GM12878 (cell line): ENCODE data around the gene SNRNP200. TPM values are rescaled to one million over a fixed set of nuclear protein-coding genes. Genes with fewer than 3 reads are reported as not detected.

Experiments used
- CBX5 ChIP-seq: sonication (generic); IDR thresholded peaks from 2 replicates; pipeline ENCODE4 v1.6.1; 2016; ENCODE audit warnings: low read depth, moderate library complexity, mild to moderate bottlenecking, inconsistent platforms
- CHD4 ChIP-seq: fragments of 200-600 bp; sonication (generic); IDR thresholded peaks from 2 replicates; pipeline ENCODE4 v1.6.1; 2016; ENCODE audit warnings: mild to moderate bottlenecking
- E4F1 ChIP-seq: fragments of 450-650 bp; IDR thresholded peaks from 2 replicates; pipeline ENCODE4 v1.6.1; 2018; ENCODE audit warnings: borderline replicate concordance, mild to moderate bottlenecking; ENCODE audit not compliant: partially characterized antibody
- EGR1 ChIP-seq, 2 experiments: IDR thresholded peaks; 1 replicate in 1 of 2; 2 replicates in 1 of 2; pipeline ENCODE4 v1.6.1; 2011 to 2012; ENCODE audit warnings: low read depth in 2 of 2, low read length in 2 of 2, borderline replicate concordance in 1 of 2, mild to moderate bottlenecking in 1 of 2, moderate library complexity in 1 of 2
- MYC ChIP-seq: IDR thresholded peaks from 2 replicates; pipeline ENCODE4 v1.6.1; 2011; ENCODE audit warnings: mild to moderate bottlenecking, low read length, moderate library complexity, inconsistent platforms; ENCODE audit not compliant: insufficient read depth, insufficient replicate concordance, insufficient read length, severe bottlenecking
- NBN ChIP-seq: fragments of 450-650 bp; IDR thresholded peaks from 2 replicates; pipeline ENCODE4 v1.6.1; 2016
- NFXL1 ChIP-seq: fragments of 450-650 bp; IDR thresholded peaks from 2 replicates; pipeline ENCODE4 v1.6.1; 2017; ENCODE audit warnings: antibody characterized with exemption, mild to moderate bottlenecking, borderline replicate concordance
- RBBP5 ChIP-seq: fragments of 200-600 bp; sonication (generic); conservative IDR thresholded peaks from 2 replicates; pipeline ENCODE4 v1.6.1; 2016
- polyA plus RNA-seq, 11 experiments: library from polyadenylated mRNA; depleted of rRNA in 4 of 11; unstranded in 6 of 11; stranded (reverse) in 5 of 11; fragments of >200 nt; fragmentation: Nextera tagmentation in 4 of 11; fragmentation: Illumina TruSeq in 1 of 11; extraction: Ambion mirVana in 4 of 11; extraction: Trizol in 1 of 11; gene quantifications; 1 replicate in 1 of 11; 2 replicates in 10 of 11; pipeline versions ENCODE4 v1.2.1 to v1.2.3, GENCODE V29; 2011 to 2016; ENCODE audit warnings: inconsistent platforms in 2 of 11, missing spikeins in 2 of 11, low read depth in 1 of 11
- total RNA-seq, 4 experiments: library from RNA; depleted of rRNA in 3 of 4; stranded (reverse); fragments of >200 nt in 3 of 4; fragmentation: Illumina TruSeq in 1 of 4; extraction: Trizol in 1 of 4; gene quantifications; 2 replicates each; pipeline versions ENCODE4 v1.2.1 to v1.2.3, GENCODE V29; 2013 to 2021

Gene SNRNP200
- total and polyA plus RNA-seq, 10 of the 15 experiments (the other 5 are each of a cell fraction or from before 2014, with no cell fraction given), result 59.2 to 176 (median 106) TPM

GRCh38 chr2:96320728-96321622 is 15.6 kb upstream of the SNRNP200 start (continued):
- no peak for TF ChIP-seq E4F1
- peak; percentile 51 for TF ChIP-seq MYC
- TF ChIP-seq NBN, result 0 out of 2 replicates have a peak, but pooled peaks have one; percentile 25
- TF ChIP-seq NFXL1, result no peak
- TF ChIP-seq RBBP5, result no peak
- TF ChIP-seq CHD4, result no peak
- TF ChIP-seq CBX5, result no peak
- TF ChIP-seq EGR1 (IDR thresholded peaks at IDR 0.05; ENCODE audit: borderline replicate concordance in 1 of 2, low read depth in 2 of 2, low read length in 2 of 2), result peak in 1 of 2 experiments; percentile 4; a peak in 1 of 3 replicates
